GM19467 (cell line): ENCODE measurements around the gene FOXJ3.
"Not testable (repeated sequence)": the region's sequence is repeated elsewhere in the genome, so short reads cannot be mapped to it uniquely, and the experiment has no call there.

Source experiments
- ATAC-seq: cut with Tn5 transposase; IDR thresholded peaks from one replicate; pipeline ENCODE4 v1.9.1; 2021; ENCODE audit warnings: mild to moderate bottlenecking, moderate library complexity; ENCODE audit not compliant: unreplicated experiment

The FOXJ3 gene

GRCh38 chr1:42259059-42259738 is 75.8 kb downstream of the FOXJ3 start:
- no peak for ATAC-seq

- no peak for ATAC-seq
Observed at GRCh38 chr1:42258218-42258617, 76.8 kb downstream of the FOXJ3 start.

GRCh38 chr1:42251042-42251441 is 84.0 kb downstream of the FOXJ3 start:
- no peak for ATAC-seq

GRCh38 chr1:42250164-42250563 is 84.9 kb downstream of the FOXJ3 start:
- ATAC-seq, result no peak

DNA sequence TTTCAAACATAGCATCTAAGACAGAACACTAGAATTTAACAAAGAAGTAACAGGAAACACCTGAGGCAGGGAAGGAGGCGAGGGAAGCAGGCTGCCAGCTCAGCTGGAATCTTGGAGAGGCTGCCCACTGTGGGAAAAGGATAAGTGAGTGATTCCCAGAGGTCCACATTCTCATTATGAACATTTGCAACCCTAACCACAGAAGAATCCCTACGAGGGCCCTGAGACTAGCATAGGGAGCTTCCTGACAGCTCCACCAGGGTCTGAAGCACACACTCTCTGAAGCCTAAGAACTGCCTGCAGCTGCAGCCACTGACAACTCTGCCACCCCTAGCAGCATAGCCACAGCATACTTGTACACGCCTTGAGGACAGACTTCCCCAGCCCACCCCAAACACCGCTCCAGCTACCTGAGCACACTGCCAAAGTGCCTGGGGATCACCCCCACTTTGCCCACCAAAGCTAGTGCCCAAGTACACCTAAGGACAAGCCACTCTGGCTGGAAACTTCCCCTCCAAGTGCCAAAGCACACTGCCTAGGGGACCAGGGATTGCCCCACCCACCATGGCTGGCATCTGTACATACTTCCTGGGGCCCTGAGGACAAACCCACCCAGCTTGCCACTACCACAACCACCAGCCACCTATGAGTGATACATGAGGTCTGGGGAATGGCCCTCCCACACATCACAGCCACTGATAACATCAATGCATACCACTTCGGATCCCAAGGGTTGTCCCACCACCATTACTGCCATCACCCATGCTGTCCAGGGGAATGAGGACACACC is 93.9 kb downstream of the FOXJ3 start:
- no peak for ATAC-seq

DNA sequence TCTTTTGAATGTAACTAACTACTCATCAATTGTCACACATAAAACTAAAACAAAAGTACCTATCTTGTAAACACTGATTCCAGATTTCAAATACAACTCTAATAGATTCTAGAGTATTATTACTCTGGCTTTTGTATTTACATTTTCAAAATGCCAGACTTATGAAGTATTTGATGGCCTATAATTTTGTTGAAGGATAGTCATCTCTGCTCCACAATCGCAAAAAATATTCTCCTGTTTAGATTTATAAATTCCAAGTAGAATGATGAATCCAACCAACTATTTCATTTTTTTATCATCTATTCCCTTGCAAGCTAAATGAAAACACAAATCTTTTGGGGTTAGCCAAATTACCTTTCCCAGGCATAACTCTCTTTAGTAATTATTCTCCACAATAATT is 95.5 kb downstream of the FOXJ3 start:
- no peak for ATAC-seq

GRCh38 chr1:42239041-42239440 is 96.0 kb downstream of the FOXJ3 start:
- ATAC-seq, result no peak

- ATAC-seq, result no peak
Observed at GRCh38 chr1:42231253-42231652, 103.8 kb downstream of the FOXJ3 start.

GRCh38 chr1:42228938-42229337 is 106.1 kb downstream of the FOXJ3 start:
- no peak for ATAC-seq

GRCh38 chr1:42223036-42223435 is 112.0 kb downstream of the FOXJ3 start:
- no peak for ATAC-seq

DNA sequence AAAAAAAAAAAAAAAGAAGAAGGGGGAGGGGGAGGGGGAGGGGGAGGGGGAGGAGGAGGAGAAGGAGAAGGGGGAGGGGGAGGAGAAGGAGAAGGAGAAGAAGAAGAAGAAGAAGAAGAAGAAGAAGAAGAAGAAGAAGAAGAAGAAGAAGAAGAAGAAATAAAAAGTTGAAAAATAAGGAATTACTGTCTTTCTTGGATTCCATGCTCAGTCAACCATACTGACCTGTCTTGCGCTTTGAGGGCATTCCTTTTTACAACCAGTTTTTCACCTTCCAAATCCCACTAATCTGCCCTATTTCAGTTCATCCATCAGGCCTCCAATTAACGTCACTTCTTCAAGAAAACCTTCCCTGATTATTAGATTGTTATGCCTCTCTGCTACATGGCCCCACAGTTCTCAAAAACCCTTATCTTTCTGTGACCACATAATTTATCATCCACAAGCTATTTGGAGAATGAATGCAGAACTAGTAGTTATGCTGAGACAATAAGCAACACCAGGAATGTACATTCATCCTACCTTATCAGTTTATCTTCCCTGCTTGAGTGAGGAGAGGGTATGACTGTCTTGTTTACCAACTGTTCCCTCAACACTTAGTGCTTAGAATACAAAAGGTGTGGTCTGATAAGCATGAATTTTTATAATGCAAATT is 113.0 kb downstream of the FOXJ3 start:
- ATAC-seq, result no peak

GRCh38 chr1:42221456-42221855 is 113.6 kb downstream of the FOXJ3 start:
- no peak for ATAC-seq

- no peak for ATAC-seq
Observed at GRCh38 chr1:42219627-42220026, 115.4 kb downstream of the FOXJ3 start.

GRCh38 chr1:42214447-42214871 is 120.6 kb downstream of the FOXJ3 start:
- no peak for ATAC-seq

GRCh38 chr1:42211224-42211623 is 123.8 kb downstream of the FOXJ3 start:
- no peak for ATAC-seq

- no peak for ATAC-seq
Observed at GRCh38 chr1:42210421-42211133, 124.5 kb downstream of the FOXJ3 start.

- no peak for ATAC-seq
Observed at GRCh38 chr1:42209526-42210251, 125.3 kb downstream of the FOXJ3 start.

DNA sequence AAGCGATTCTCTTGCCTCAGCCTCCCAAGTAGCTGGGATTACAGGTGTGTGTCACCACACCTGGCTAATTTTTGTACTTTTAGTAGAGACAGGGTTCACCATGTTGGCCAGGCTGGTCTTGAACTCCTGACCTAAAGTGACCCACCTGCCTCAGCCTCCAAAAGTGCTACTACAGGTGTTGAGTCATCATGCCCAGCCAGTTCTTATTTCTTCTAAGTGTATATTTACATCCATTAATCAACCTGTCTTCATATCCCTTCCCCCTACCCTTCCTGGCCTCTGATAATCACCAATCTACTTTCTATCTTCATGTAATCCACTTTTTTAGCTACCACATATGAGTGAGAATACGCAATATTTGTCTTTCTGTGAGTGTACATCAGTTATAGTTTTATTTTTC is 128.1 kb downstream of the FOXJ3 start:
- ATAC-seq, result not testable (repeated sequence)

- no peak for ATAC-seq
Observed at GRCh38 chr1:42206164-42206563, 128.9 kb downstream of the FOXJ3 start.

- ATAC-seq, result no peak
Observed at GRCh38 chr1:42201986-42202385, 133.0 kb downstream of the FOXJ3 start.

DNA sequence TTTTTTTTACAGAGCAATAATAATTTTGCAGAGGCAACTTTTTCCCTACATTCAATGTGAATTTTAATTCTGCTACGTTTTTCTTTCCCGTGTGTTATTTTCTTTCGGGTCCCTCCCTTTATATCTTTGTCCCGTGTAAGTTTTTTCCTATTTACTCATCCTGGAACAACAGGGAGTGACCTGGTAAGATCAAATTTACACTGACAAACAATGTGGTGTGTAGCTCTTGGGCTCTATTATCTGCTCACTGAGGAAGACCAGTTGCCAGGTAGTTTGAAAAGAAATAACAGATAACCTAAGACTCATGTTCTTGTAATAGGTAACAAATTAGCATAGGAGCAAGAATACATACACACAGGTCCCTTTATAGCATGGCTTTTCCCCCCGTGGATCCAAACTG is 136.8 kb downstream of the FOXJ3 start:
- ATAC-seq, result no peak
